SK-N-SH treated with all-trans-retinoic acid at 6 μM for 48 hours (cell line): ENCODE data around the gene POU5F1.
A peak's percentile ranks its signal among the peaks of the same experiment; 100 is the strongest.
"Not testable (repeated sequence)": the region's sequence is repeated elsewhere in the genome, so short reads cannot be mapped to it uniquely, and the experiment has no call there.

ENCODE experiments used
- ATAC-seq: fragments of 200-7000 bp; cut with Tn5 transposase; 3 replicates; pipeline ENCODE4 v1.9.1; 2020; ENCODE audit warnings: mild to moderate bottlenecking, moderate library complexity
- ARNTL ChIP-seq: fragments of 450-650 bp; formaldehyde crosslinking; IDR thresholded peaks from 2 replicates; pipeline ENCODE4 v1.5.0; 2020; ENCODE audit warnings: low read depth, mild to moderate bottlenecking, moderate library complexity, borderline replicate concordance
- BACH2 ChIP-seq: fragments of 250-450 bp; sonication (Bioruptor Pico); IDR thresholded peaks from 2 replicates; pipeline ENCODE4 v1.9.0; 2021; ENCODE audit warnings: mild to moderate bottlenecking, borderline replicate concordance
- CSDC2 ChIP-seq: fragments of 250-450 bp; sonication (Bioruptor Pico); IDR thresholded peaks from 2 replicates; pipeline ENCODE4 v1.5.0; 2020; ENCODE audit warnings: mild to moderate bottlenecking, moderate library complexity
- ESRRG ChIP-seq: fragments of 250-450 bp; sonication (Bioruptor Pico); IDR thresholded peaks from 2 replicates; pipeline ENCODE4 v1.6.1; 2021; ENCODE audit warnings: mild to moderate bottlenecking
- GLIS3 ChIP-seq: fragments of 250-450 bp; sonication (Bioruptor Pico); IDR thresholded peaks from 2 replicates; pipeline ENCODE4 v1.5.0; 2020; ENCODE audit warnings: mild to moderate bottlenecking, moderate library complexity
- ISL1 ChIP-seq: fragments of 250-450 bp; sonication (Bioruptor Pico); IDR thresholded peaks from 2 replicates; pipeline ENCODE4 v2.1.2; 2022; ENCODE audit warnings: mild to moderate bottlenecking, moderate library complexity
- OSR1 ChIP-seq: fragments of 250-450 bp; sonication (Bioruptor Pico); IDR thresholded peaks from 2 replicates; pipeline ENCODE4 v1.8.0; 2022; ENCODE audit warnings: moderate library complexity, mild to moderate bottlenecking, inconsistent platforms
- PPARA ChIP-seq: fragments of 250-450 bp; sonication (Bioruptor Pico); IDR thresholded peaks from 2 replicates; pipeline ENCODE4 v1.5.0; 2020; ENCODE audit warnings: mild to moderate bottlenecking, borderline replicate concordance
- RARB ChIP-seq: fragments of 250-450 bp; sonication (Bioruptor Pico); IDR thresholded peaks from 2 replicates; pipeline ENCODE4 v1.8.0; 2021; ENCODE audit warnings: mild to moderate bottlenecking, moderate library complexity
- SNAI2 ChIP-seq: fragments of 250-450 bp; sonication (Bioruptor Pico); IDR thresholded peaks from 2 replicates; pipeline ENCODE4 v1.5.0; 2020; ENCODE audit warnings: mild to moderate bottlenecking, moderate library complexity
- TCF4 ChIP-seq: fragments of 250-450 bp; sonication (Bioruptor Pico); IDR thresholded peaks from 2 replicates; pipeline ENCODE4 v1.8.0; 2021; ENCODE audit warnings: mild to moderate bottlenecking, moderate library complexity, borderline replicate concordance
- TOX ChIP-seq: fragments of 250-450 bp; sonication (Bioruptor Pico); IDR thresholded peaks from 2 replicates; pipeline ENCODE4 v1.8.0; 2021; ENCODE audit warnings: mild to moderate bottlenecking, moderate library complexity, borderline replicate concordance
- ZC3H10 ChIP-seq: fragments of 250-450 bp; sonication (Bioruptor Pico); IDR thresholded peaks from 2 replicates; pipeline ENCODE4 v1.5.1; 2021; ENCODE audit warnings: mild to moderate bottlenecking, moderate library complexity
- ZFP30 ChIP-seq: fragments of 450-650 bp; formaldehyde crosslinking; IDR thresholded peaks from 2 replicates; pipeline ENCODE4 v1.5.0; 2022; ENCODE audit warnings: mild to moderate bottlenecking, moderate library complexity
- ZNF565 ChIP-seq: fragments of 450-650 bp; formaldehyde crosslinking; conservative IDR thresholded peaks from 2 replicates; pipeline ENCODE4 v1.5.0; 2020; ENCODE audit warnings: low read depth, mild to moderate bottlenecking, moderate library complexity
- ZNF70 ChIP-seq: fragments of 450-650 bp; formaldehyde crosslinking; IDR thresholded peaks from 2 replicates; pipeline ENCODE4 v1.5.0; 2020; ENCODE audit warnings: mild to moderate bottlenecking, moderate library complexity
- ZNF8 ChIP-seq: fragments of 450-650 bp; formaldehyde crosslinking; IDR thresholded peaks from 2 replicates; pipeline ENCODE4 v1.5.0; 2020; ENCODE audit warnings: mild to moderate bottlenecking, moderate library complexity
- TF ChIP-seq, protein P1 (sequence below): fragments of 250-450 bp; sonication (Bioruptor Pico); IDR thresholded peaks from 2 replicates; pipeline ENCODE4 v1.8.0; 2020; ENCODE audit warnings: mild to moderate bottlenecking, moderate library complexity, borderline replicate concordance
- TF ChIP-seq, protein P2 (sequence below): fragments of 250-450 bp; sonication (Bioruptor Pico); IDR thresholded peaks from 2 replicates; pipeline ENCODE4 v1.5.1; 2021; ENCODE audit warnings: mild to moderate bottlenecking, moderate library complexity
- TF ChIP-seq, protein P3 (sequence below): fragments of 250-450 bp; sonication (Bioruptor Pico); IDR thresholded peaks from 2 replicates; pipeline ENCODE4 v1.5.0; 2020; ENCODE audit warnings: mild to moderate bottlenecking, moderate library complexity
- TF ChIP-seq, protein P4 (sequence below): fragments of 250-450 bp; sonication (Bioruptor Pico); IDR thresholded peaks from 2 replicates; pipeline ENCODE4 v1.8.0; 2021; ENCODE audit warnings: low read depth, mild to moderate bottlenecking, moderate library complexity, borderline replicate concordance

Gene POU5F1

DNA sequence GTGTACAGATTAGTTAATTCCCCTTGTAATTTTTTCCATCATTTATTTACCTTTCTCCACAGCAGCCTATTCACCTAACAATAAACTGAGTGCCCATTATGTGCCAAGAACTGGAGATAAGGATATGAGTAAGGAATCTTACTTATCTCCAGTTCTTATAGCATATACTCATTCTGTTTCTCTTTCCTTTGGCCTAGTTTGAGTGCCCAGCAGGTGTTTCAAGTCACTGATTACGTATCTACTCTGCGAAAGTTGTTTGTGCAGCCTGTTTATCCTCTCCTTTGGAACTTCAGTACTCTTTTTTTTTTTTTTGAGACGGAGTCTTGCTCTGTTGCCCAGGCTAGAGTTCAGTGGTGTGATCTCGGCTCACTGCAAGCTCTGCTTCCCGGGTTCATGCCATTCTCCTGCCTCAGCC is 17.3 kb upstream of the POU5F1 start:
- no peak for ATAC-seq
- TF ChIP-seq ISL1 (CRISPR knock-in tag) (no peak), BACH2 (CRISPR knock-in tag) (no peak), ZNF70 (no peak), TCF4 (CRISPR knock-in tag) (no peak), TOX (no peak), SNAI2 (CRISPR knock-in tag) (no peak), ARNTL (CRISPR knock-in tag) (no peak), GLIS3 (CRISPR knock-in tag) (no peak)
- TF ChIP-seq, protein P1, sequence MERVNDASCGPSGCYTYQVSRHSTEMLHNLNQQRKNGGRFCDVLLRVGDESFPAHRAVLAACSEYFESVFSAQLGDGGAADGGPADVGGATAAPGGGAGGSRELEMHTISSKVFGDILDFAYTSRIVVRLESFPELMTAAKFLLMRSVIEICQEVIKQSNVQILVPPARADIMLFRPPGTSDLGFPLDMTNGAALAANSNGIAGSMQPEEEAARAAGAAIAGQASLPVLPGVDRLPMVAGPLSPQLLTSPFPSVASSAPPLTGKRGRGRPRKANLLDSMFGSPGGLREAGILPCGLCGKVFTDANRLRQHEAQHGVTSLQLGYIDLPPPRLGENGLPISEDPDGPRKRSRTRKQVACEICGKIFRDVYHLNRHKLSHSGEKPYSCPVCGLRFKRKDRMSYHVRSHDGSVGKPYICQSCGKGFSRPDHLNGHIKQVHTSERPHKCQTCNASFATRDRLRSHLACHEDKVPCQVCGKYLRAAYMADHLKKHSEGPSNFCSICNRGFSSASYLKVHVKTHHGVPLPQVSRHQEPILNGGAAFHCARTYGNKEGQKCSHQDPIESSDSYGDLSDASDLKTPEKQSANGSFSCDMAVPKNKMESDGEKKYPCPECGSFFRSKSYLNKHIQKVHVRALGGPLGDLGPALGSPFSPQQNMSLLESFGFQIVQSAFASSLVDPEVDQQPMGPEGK, result no peak

DNA sequence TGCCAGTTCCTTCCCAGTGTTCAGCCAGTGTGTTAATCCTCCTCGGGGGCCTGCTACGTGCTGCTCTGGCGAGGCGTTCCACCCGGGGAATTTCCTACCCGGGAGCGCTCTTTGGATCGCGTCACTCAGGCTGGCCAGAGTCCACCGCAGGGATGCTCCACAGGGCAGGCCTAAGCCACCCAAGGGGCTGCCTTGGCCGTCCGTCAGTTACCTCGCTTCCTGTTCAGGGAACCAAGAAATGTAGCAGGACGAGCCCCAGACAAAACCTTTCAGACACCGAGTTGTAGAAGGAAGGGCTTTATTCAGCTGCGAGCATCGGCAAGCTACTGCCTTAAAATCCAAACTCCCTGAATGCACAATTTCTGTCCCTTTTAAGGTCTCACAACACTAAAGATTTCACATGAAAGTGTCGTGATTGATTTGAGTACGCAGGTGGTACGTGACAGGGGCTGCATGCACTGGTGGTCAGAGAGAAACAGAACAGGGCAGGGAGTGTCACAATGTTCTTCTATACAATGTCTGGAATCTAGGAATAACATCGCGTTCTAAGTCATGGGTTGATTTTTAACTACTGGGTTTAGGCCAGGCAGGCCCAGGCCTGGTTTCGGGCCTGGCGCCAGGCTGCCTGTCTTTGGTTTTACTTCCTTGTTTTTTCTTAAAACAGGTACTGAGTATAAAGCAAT is 15.7 kb upstream of the POU5F1 start:
- no peak for ATAC-seq
- TF ChIP-seq RARB (CRISPR knock-in tag), result no peak
- TF ChIP-seq, protein P2, sequence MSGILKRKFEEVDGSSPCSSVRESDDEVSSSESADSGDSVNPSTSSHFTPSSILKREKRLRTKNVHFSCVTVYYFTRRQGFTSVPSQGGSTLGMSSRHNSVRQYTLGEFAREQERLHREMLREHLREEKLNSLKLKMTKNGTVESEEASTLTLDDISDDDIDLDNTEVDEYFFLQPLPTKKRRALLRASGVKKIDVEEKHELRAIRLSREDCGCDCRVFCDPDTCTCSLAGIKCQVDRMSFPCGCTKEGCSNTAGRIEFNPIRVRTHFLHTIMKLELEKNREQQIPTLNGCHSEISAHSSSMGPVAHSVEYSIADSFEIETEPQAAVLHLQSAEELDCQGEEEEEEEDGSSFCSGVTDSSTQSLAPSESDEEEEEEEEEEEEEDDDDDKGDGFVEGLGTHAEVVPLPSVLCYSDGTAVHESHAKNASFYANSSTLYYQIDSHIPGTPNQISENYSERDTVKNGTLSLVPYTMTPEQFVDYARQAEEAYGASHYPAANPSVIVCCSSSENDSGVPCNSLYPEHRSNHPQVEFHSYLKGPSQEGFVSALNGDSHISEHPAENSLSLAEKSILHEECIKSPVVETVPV (CRISPR knock-in tag), result no peak
- TF ChIP-seq OSR1 (CRISPR knock-in tag), result no peak
- no peak for TF ChIP-seq CSDC2 (CRISPR knock-in tag)
- TF ChIP-seq BACH2 (CRISPR knock-in tag), result no peak
- no peak for TF ChIP-seq SNAI2 (CRISPR knock-in tag)
- TF ChIP-seq, protein P3, sequence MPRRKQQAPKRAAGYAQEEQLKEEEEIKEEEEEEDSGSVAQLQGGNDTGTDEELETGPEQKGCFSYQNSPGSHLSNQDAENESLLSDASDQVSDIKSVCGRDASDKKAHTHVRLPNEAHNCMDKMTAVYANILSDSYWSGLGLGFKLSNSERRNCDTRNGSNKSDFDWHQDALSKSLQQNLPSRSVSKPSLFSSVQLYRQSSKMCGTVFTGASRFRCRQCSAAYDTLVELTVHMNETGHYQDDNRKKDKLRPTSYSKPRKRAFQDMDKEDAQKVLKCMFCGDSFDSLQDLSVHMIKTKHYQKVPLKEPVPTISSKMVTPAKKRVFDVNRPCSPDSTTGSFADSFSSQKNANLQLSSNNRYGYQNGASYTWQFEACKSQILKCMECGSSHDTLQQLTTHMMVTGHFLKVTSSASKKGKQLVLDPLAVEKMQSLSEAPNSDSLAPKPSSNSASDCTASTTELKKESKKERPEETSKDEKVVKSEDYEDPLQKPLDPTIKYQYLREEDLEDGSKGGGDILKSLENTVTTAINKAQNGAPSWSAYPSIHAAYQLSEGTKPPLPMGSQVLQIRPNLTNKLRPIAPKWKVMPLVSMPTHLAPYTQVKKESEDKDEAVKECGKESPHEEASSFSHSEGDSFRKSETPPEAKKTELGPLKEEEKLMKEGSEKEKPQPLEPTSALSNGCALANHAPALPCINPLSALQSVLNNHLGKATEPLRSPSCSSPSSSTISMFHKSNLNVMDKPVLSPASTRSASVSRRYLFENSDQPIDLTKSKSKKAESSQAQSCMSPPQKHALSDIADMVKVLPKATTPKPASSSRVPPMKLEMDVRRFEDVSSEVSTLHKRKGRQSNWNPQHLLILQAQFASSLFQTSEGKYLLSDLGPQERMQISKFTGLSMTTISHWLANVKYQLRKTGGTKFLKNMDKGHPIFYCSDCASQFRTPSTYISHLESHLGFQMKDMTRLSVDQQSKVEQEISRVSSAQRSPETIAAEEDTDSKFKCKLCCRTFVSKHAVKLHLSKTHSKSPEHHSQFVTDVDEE (CRISPR knock-in tag), result no peak
- no peak for TF ChIP-seq ESRRG
- no peak for TF ChIP-seq ZNF70
- TF ChIP-seq, all 23 proteins: peak for 0

DNA sequence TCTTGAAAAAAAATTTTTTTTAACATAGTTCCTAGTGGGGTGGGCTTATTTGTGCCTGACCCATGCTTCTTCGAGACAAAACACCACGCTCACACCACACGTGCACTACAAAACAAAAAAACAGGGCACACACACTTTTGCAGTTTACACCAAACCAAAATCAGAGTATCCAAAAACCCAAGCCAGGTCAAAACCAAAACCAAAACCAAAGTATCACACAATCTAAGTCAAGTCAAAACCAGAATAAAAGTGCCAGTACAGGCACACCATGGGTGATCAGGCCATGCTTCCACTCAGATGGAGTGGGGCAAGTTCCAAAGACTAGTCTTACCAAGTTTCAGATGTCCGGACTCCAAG is 15.2 kb upstream of the POU5F1 start:
- ATAC-seq, result not testable (repeated sequence)

DNA sequence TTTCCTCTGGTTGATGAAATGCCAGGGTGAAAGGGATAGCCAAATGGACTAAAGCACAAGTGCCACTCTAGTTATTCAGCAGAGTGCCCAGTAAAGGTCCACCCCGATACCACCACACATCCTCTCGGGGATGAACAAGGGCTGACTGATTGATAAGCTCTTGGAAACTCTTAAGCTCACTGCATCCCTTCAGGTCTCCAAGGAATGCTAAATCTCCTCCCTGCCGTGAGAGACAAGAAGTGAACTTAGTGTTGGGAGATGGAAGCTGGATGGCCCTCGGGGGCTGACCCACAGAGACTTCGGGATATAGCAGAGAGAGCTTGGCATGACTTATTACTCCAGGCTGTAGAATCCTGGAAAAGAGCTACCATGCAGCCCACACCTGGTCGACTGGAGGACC is 13.4 kb upstream of the POU5F1 start:
- not testable (repeated sequence) for ATAC-seq

DNA sequence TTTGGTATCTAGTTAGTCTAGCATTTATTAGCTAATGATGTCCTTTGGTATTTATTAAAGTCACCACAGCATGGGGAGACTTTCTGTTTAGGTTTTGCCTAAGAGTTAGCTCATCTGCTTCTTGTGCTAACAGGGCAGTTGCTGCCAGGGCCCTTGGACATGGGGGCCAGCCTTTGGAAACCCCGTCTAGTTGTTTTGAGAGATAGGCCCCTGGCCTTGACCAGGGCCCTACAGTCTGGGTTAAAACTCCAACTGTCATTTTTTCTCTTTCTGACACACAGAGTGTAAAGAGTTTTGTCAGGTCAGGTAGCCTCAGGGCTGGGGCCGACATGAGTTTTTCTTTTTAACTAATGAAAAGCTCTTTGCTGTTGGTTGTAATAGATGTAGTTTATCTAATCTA is 12.8 kb upstream of the POU5F1 start:
- ATAC-seq, result not testable (repeated sequence)

DNA sequence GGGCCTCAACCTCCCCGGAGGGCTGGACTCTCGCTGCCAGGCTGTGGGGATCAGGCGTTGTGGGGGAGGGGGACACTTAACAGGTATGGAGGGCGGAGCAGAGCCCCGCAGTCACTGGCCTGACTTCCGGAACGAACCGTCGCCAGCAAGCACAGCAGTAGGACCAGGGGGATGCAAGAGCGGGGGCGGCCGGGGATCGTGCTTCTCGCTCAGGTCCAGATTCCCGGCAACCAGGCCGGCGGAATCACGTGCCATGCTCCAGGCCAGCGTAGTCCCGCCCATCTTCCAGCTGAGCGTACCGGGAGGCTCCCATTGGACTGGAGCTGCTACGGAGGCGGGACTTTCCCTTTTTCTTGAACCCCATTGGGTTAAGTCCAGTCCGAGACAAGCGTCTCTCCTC is 10.0 kb upstream of the POU5F1 start:
- ATAC-seq, result peak; percentile 40; the same call in 1 of the 3 replicates

More for the DNA sequence above, 10.0 kb upstream of the POU5F1 start:
- TF ChIP-seq ESRRG, result no peak
- no peak for TF ChIP-seq ZNF565 (CRISPR knock-in tag)
- no peak for TF ChIP-seq BACH2 (CRISPR knock-in tag)
- no peak for TF ChIP-seq CSDC2 (CRISPR knock-in tag)
- no peak for TF ChIP-seq ZNF8 (CRISPR knock-in tag)
- no peak for TF ChIP-seq RARB (CRISPR knock-in tag)
- no peak for TF ChIP-seq ZC3H10 (CRISPR knock-in tag)
- TF ChIP-seq ZFP30 (CRISPR knock-in tag), result no peak
- no peak for TF ChIP-seq ZNF70
- TF ChIP-seq, protein P4, sequence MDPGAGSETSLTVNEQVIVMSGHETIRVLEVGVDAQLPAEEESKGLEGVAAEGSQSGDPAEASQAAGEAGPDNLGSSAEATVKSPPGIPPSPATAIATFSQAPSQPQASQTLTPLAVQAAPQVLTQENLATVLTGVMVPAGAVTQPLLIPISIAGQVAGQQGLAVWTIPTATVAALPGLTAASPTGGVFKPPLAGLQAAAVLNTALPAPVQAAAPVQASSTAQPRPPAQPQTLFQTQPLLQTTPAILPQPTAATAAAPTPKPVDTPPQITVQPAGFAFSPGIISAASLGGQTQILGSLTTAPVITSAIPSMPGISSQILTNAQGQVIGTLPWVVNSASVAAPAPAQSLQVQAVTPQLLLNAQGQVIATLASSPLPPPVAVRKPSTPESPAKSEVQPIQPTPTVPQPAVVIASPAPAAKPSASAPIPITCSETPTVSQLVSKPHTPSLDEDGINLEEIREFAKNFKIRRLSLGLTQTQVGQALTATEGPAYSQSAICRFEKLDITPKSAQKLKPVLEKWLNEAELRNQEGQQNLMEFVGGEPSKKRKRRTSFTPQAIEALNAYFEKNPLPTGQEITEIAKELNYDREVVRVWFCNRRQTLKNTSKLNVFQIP (CRISPR knock-in tag), result no peak
- TF ChIP-seq ISL1 (CRISPR knock-in tag), result no peak
- TF ChIP-seq GLIS3 (CRISPR knock-in tag), result no peak
- no peak for TF ChIP-seq PPARA (CRISPR knock-in tag)
- no peak for TF ChIP-seq TOX
- TF ChIP-seq TCF4 (CRISPR knock-in tag), result no peak
- TF ChIP-seq, protein P2 (CRISPR knock-in tag), result no peak
- no peak for TF ChIP-seq SNAI2 (CRISPR knock-in tag)
- TF ChIP-seq, all 23 proteins: peak for 0
